GM23338 (cell line): Measurements from ENCODE around the gene PDE4D. TPM values are rescaled to one million over a fixed set of nuclear protein-coding genes. Genes with fewer than 3 reads are reported as not detected.

Source experiments
- ATAC-seq: fragments of 200-7000 bp; cut with Tn5 transposase; 3 replicates; pipeline ENCODE4 v1.9.1; 2020
- DNase-seq: peaks from one replicate; pipeline ENCODE4 v3.0.0-alpha.2; 2015; ENCODE audit warnings: low spot score
- H2AFZ ChIP-seq: fragments of 200-600 bp; sonication (generic); 2 replicates; pipeline ENCODE4 v1.8.0; 2016; ENCODE audit warnings: antibody characterized with exemption, mild to moderate bottlenecking, moderate library complexity
- H3F3A ChIP-seq: fragments of 200-600 bp; sonication (generic); replicated peaks from 2 replicates; pipeline ENCODE4 v1.8.0; 2017; ENCODE audit warnings: antibody characterized with exemption, mixed run types, low read depth
- H3K27ac ChIP-seq: fragments of 200-600 bp; sonication (generic); 2 replicates; pipeline ENCODE4 v1.6.1; 2016; ENCODE audit warnings: low read depth
- H3K27me3 ChIP-seq: fragments of 200-600 bp; sonication (generic); 2 replicates; pipeline ENCODE4 v1.8.0; 2016; ENCODE audit warnings: mild to moderate bottlenecking, mixed run types, moderate library complexity; ENCODE audit not compliant: insufficient read depth
- H3K36me3 ChIP-seq: fragments of 200-600 bp; sonication (generic); 2 replicates; pipeline ENCODE4 v1.8.0; 2016; ENCODE audit warnings: mild to moderate bottlenecking; ENCODE audit not compliant: insufficient read depth
- H3K4me1 ChIP-seq: fragments of 200-600 bp; sonication (generic); 2 replicates; pipeline ENCODE4 v1.8.0; 2016; ENCODE audit warnings: mild to moderate bottlenecking, moderate library complexity; ENCODE audit not compliant: insufficient read depth
- H3K4me2 ChIP-seq: fragments of 200-600 bp; sonication (generic); 2 replicates; pipeline ENCODE4 v1.7.1; 2017; ENCODE audit warnings: mixed run types
- H3K4me3 ChIP-seq: fragments of 200-600 bp; sonication (generic); 2 replicates; pipeline ENCODE4 v1.6.1; 2016; ENCODE audit warnings: mixed run types
- H3K79me2 ChIP-seq: fragments of 200-600 bp; sonication (generic); replicated peaks from 2 replicates; pipeline ENCODE4 v1.8.0; 2017; ENCODE audit warnings: mild to moderate bottlenecking; ENCODE audit not compliant: insufficient read depth
- H3K9me2 ChIP-seq: fragments of 200-600 bp; sonication (generic); 2 replicates; pipeline ENCODE4 v1.8.0; 2017; ENCODE audit not compliant: insufficient read depth
- H4K20me1 ChIP-seq: fragments of 200-600 bp; sonication (generic); replicated peaks from 2 replicates; pipeline ENCODE4 v1.8.0; 2017; ENCODE audit warnings: mild to moderate bottlenecking; ENCODE audit not compliant: insufficient read depth
- H3K27ac Mint-ChIP-seq: 2 replicates; pipeline ENCODE4 v1.8.0; 2020; ENCODE audit warnings: inconsistent platforms, mild to moderate bottlenecking, moderate library complexity, mixed read lengths
- H3K27me3 Mint-ChIP-seq: 3 replicates; pipeline ENCODE4 v1.8.0; 2022; ENCODE audit warnings: low read depth, mild to moderate bottlenecking, moderate library complexity, mixed read lengths, inconsistent platforms; ENCODE audit not compliant: insufficient read depth, poor library complexity
- H3K36me3 Mint-ChIP-seq: 3 replicates; pipeline ENCODE4 v1.8.0; 2021; ENCODE audit warnings: low read depth, mild to moderate bottlenecking, inconsistent platforms, moderate library complexity, mixed read lengths
- H3K4me1 Mint-ChIP-seq: 3 replicates; pipeline ENCODE4 v1.8.0; 2020; ENCODE audit warnings: mild to moderate bottlenecking, inconsistent platforms, mixed read lengths
- H3K4me3 Mint-ChIP-seq: 3 replicates; pipeline ENCODE4 v1.8.0; 2021; ENCODE audit warnings: moderate library complexity, mild to moderate bottlenecking, inconsistent platforms, mixed read lengths
- H3K9me3 Mint-ChIP-seq: 3 replicates; pipeline ENCODE4 v1.8.0; 2020; ENCODE audit warnings: moderate library complexity, mild to moderate bottlenecking, inconsistent platforms, mixed read lengths
- CREB1 ChIP-seq: fragments of 250-450 bp; sonication (Bioruptor Pico); IDR thresholded peaks from 2 replicates; pipeline ENCODE4 v1.5.0; 2020; ENCODE audit warnings: low read depth, mild to moderate bottlenecking, moderate library complexity
- EZH2 ChIP-seq: fragments of 200-600 bp; sonication (generic); IDR thresholded peaks from one replicate; pipeline ENCODE4 v1.8.0; 2017; ENCODE audit warnings: antibody characterized with exemption, mild to moderate bottlenecking, low read depth; ENCODE audit not compliant: unreplicated experiment
- NANOG ChIP-seq: IDR thresholded peaks from 2 replicates; pipeline ENCODE4 v1.6.1; 2016; ENCODE audit warnings: antibody characterized with exemption, borderline replicate concordance
- POLR2AphosphoS5 ChIP-seq: IDR thresholded peaks from 2 replicates; pipeline ENCODE4 v1.6.1; 2016; ENCODE audit warnings: antibody characterized with exemption, low read depth
- STAT1 ChIP-seq: IDR thresholded peaks from one replicate; pipeline ENCODE4 v1.6.1; 2016; ENCODE audit warnings: antibody characterized with exemption; ENCODE audit not compliant: unreplicated experiment
- polyA plus RNA-seq: library from polyadenylated mRNA; unstranded; fragments of >200 nt; fragmentation: Nextera tagmentation; extraction: Ambion mirVana; gene quantifications from 2 replicates; pipeline ENCODE4 v1.2.1, GENCODE V29; 2016
- total RNA-seq: library from RNA; depleted of rRNA; stranded (reverse); fragments of >200 nt; shearing (Covaris generic); gene quantifications from 2 replicates; pipeline ENCODE4 v1.2.3, GENCODE V29; 2014
- TF ChIP-seq, protein P1 (sequence below): fragments of 250-450 bp; sonication (Bioruptor Pico); IDR thresholded peaks from 2 replicates; pipeline ENCODE4 v1.5.0; 2020; ENCODE audit warnings: mild to moderate bottlenecking, moderate library complexity
- TF ChIP-seq, protein P2 (sequence below): IDR thresholded peaks from one replicate; pipeline ENCODE4 v1.6.1; 2018; ENCODE audit warnings: antibody characterized with exemption; ENCODE audit not compliant: unreplicated experiment
- TF ChIP-seq, protein P3 (sequence below): IDR thresholded peaks from 2 replicates; pipeline ENCODE4 v1.6.1; 2016; ENCODE audit warnings: antibody characterized with exemption
- TF ChIP-seq, protein P4 (sequence below), 2 experiments: fragments of 200-600 bp in 1 of 2; sonication (generic) in 1 of 2; conservative IDR thresholded peaks; 2 replicates each; pipeline versions ENCODE4 v1.5.1 to v1.6.1; 2016 to 2017; ENCODE audit warnings: antibody characterized with exemption in 2 of 2, low read depth in 2 of 2, mild to moderate bottlenecking in 2 of 2, moderate library complexity in 1 of 2

Gene PDE4D
- total and polyA plus RNA-seq, 2 experiments from 2014 or later: 2.1 to 4.7 TPM

DNA sequence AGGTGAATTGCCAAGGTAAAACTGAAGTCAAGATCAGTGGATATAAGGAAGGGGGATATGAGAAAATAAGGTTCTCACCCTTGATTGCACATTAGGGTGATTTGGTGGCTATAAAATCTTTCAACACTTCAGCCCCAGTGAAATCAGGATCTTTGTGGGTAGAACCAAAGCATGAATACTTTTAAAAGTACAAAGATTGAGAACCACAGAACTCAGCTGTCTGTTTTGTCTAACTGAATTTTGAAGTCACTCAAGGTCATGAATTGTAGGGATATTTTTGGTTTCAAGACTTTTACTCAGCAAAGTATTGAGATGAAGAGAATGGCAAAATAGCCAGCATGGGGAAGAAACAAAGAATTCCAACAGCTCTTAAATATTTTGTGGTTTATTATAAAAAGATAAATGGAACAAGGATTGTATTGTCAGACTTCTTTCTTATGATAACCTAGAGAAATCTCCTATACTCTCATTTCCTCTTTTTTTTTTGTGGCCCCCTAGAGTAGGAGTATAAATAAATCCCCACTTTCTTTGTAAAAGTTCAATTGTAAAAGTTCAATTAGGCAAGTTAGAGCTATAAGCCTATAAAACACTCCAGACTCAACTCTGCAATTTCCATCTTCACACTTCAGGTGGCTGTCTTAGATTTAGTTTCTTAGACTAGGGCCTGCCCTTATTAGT lies 272.9 kb downstream of the PDE4D start (continued):
- TF ChIP-seq, protein P1, sequence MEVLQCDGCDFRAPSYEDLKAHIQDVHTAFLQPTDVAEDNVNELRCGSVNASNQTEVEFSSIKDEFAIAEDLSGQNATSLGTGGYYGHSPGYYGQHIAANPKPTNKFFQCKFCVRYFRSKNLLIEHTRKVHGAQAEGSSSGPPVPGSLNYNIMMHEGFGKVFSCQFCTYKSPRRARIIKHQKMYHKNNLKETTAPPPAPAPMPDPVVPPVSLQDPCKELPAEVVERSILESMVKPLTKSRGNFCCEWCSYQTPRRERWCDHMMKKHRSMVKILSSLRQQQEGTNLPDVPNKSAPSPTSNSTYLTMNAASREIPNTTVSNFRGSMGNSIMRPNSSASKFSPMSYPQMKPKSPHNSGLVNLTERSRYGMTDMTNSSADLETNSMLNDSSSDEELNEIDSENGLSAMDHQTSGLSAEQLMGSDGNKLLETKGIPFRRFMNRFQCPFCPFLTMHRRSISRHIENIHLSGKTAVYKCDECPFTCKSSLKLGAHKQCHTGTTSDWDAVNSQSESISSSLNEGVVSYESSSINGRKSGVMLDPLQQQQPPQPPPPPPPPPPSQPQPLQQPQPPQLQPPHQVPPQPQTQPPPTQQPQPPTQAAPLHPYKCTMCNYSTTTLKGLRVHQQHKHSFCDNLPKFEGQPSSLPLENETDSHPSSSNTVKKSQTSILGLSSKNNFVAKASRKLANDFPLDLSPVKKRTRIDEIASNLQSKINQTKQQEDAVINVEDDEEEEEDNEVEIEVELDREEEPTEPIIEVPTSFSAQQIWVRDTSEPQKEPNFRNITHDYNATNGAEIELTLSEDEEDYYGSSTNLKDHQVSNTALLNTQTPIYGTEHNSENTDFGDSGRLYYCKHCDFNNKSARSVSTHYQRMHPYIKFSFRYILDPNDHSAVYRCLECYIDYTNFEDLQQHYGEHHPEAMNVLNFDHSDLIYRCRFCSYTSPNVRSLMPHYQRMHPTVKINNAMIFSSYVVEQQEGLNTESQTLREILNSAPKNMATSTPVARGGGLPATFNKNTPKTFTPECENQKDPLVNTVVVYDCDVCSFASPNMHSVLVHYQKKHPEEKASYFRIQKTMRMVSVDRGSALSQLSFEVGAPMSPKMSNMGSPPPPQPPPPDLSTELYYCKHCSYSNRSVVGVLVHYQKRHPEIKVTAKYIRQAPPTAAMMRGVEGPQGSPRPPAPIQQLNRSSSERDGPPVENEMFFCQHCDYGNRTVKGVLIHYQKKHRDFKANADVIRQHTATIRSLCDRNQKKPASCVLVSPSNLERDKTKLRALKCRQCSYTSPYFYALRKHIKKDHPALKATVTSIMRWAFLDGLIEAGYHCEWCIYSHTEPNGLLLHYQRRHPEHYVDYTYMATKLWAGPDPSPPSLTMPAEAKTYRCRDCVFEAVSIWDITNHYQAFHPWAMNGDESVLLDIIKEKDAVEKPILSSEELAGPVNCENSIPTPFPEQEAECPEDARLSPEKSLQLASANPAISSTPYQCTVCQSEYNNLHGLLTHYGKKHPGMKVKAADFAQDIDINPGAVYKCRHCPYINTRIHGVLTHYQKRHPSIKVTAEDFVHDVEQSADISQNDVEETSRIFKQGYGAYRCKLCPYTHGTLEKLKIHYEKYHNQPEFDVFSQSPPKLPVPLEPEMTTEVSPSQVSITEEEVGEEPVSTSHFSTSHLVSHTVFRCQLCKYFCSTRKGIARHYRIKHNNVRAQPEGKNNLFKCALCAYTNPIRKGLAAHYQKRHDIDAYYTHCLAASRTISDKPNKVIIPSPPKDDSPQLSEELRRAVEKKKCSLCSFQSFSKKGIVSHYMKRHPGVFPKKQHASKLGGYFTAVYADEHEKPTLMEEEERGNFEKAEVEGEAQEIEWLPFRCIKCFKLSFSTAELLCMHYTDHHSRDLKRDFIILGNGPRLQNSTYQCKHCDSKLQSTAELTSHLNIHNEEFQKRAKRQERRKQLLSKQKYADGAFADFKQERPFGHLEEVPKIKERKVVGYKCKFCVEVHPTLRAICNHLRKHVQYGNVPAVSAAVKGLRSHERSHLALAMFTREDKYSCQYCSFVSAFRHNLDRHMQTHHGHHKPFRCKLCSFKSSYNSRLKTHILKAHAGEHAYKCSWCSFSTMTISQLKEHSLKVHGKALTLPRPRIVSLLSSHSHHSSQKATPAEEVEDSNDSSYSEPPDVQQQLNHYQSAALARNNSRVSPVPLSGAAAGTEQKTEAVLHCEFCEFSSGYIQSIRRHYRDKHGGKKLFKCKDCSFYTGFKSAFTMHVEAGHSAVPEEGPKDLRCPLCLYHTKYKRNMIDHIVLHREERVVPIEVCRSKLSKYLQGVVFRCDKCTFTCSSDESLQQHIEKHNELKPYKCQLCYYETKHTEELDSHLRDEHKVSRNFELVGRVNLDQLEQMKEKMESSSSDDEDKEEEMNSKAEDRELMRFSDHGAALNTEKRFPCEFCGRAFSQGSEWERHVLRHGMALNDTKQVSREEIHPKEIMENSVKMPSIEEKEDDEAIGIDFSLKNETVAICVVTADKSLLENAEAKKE (CRISPR knock-in tag): no peak
- TF ChIP-seq STAT1 (no peak), NANOG (no peak), CREB1 (no peak), EZH2 (no peak)

DNA sequence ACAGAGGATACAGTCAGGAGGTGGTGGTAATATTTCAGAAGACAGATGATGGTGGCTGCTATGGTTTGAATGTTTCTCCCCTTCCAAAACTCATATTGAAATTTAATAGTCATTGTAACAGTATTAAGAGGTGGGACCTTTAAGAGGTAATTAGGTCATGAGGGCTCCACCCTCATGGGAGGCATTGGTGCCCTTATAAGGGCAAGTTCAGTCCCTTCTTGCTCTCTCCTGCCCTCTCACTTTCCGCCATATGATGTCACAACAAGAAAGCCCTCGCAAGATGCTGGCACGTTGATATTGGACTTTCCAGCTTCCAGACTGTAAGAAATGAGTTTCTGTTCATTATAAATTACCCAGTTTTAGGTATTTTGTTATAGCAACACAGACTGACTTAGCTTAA lies 274.9 kb downstream of the PDE4D start:
- Histone ChIP-seq H3K27ac (peak overlapping the region; percentile 87; the same call in 1 of the 2 replicates), H4K20me1 (no peaks in the 10 kb centered on the region), H3K4me3 (no peak overlapping the region), H3K4me2 (no peak overlapping the region), H3K79me2 (no peaks in the 10 kb centered on the region), H3F3A (no peaks in the 10 kb centered on the region), H3K4me1 (peaks cover 38% of the 10 kb centered on the region), H3K27me3 (no peaks in the 10 kb centered on the region), H3K9me2 (peaks cover 18% of the 10 kb centered on the region; the same call in 1 of the 2 replicates), H3K36me3 (no peaks in the 10 kb centered on the region), H2AFZ (no peak overlapping the region)
- no peaks in the 10 kb centered on the region for H3K36me3 Mint-ChIP-seq
- no peak overlapping the region for H3K27ac Mint-ChIP-seq
- H3K4me1 Mint-ChIP-seq: peaks cover 23% of the 10 kb centered on the region
- ATAC-seq: no peak
- DNase-seq: no peak
- no peaks in the 10 kb centered on the region for H3K27me3 Mint-ChIP-seq
- no peak overlapping the region for H3K4me3 Mint-ChIP-seq
- no peaks in the 10 kb centered on the region; the same call in 2 of the 3 replicates for H3K9me3 Mint-ChIP-seq
- TF ChIP-seq EZH2 (no peak), STAT1 (no peak), POLR2AphosphoS5 (no peak)
- TF ChIP-seq, protein P2, sequence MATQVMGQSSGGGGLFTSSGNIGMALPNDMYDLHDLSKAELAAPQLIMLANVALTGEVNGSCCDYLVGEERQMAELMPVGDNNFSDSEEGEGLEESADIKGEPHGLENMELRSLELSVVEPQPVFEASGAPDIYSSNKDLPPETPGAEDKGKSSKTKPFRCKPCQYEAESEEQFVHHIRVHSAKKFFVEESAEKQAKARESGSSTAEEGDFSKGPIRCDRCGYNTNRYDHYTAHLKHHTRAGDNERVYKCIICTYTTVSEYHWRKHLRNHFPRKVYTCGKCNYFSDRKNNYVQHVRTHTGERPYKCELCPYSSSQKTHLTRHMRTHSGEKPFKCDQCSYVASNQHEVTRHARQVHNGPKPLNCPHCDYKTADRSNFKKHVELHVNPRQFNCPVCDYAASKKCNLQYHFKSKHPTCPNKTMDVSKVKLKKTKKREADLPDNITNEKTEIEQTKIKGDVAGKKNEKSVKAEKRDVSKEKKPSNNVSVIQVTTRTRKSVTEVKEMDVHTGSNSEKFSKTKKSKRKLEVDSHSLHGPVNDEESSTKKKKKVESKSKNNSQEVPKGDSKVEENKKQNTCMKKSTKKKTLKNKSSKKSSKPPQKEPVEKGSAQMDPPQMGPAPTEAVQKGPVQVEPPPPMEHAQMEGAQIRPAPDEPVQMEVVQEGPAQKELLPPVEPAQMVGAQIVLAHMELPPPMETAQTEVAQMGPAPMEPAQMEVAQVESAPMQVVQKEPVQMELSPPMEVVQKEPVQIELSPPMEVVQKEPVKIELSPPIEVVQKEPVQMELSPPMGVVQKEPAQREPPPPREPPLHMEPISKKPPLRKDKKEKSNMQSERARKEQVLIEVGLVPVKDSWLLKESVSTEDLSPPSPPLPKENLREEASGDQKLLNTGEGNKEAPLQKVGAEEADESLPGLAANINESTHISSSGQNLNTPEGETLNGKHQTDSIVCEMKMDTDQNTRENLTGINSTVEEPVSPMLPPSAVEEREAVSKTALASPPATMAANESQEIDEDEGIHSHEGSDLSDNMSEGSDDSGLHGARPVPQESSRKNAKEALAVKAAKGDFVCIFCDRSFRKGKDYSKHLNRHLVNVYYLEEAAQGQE: no peak
- TF ChIP-seq, protein P3, sequence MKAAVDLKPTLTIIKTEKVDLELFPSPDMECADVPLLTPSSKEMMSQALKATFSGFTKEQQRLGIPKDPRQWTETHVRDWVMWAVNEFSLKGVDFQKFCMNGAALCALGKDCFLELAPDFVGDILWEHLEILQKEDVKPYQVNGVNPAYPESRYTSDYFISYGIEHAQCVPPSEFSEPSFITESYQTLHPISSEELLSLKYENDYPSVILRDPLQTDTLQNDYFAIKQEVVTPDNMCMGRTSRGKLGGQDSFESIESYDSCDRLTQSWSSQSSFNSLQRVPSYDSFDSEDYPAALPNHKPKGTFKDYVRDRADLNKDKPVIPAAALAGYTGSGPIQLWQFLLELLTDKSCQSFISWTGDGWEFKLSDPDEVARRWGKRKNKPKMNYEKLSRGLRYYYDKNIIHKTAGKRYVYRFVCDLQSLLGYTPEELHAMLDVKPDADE: no peak
- TF ChIP-seq, protein P4, sequence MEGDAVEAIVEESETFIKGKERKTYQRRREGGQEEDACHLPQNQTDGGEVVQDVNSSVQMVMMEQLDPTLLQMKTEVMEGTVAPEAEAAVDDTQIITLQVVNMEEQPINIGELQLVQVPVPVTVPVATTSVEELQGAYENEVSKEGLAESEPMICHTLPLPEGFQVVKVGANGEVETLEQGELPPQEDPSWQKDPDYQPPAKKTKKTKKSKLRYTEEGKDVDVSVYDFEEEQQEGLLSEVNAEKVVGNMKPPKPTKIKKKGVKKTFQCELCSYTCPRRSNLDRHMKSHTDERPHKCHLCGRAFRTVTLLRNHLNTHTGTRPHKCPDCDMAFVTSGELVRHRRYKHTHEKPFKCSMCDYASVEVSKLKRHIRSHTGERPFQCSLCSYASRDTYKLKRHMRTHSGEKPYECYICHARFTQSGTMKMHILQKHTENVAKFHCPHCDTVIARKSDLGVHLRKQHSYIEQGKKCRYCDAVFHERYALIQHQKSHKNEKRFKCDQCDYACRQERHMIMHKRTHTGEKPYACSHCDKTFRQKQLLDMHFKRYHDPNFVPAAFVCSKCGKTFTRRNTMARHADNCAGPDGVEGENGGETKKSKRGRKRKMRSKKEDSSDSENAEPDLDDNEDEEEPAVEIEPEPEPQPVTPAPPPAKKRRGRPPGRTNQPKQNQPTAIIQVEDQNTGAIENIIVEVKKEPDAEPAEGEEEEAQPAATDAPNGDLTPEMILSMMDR (conservative IDR thresholded peaks at IDR 0.05; ENCODE audit: low read depth in 2 of 2): no peak
